ENCODE data around the gene GINM1.

GINM1 gene

DNA sequence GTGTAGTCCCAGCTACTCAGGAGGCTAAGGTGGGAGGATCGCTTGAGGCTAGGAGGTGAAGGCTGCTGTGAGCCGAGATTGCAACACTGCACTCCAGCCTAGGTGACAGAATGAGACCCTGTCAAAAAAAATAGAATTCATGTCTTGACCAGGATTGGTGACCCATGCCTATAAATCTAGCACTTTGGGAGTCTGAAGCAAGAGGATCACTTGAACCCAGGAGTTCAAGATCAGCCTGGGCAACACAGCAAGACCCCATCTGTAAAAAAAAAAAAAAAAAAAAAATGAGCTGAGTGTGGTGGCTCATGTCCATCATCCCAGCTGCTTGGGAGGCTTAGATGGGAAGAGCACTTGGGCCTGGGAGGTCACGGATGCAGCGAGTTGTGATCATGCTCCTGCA, 34.3 kb downstream of the GINM1 start:
- no peak overlapping the region for H3K9ac ChIP-seq (ENCODE audit: low read length)
- no peaks in the 10 kb centered on the region for H3K27me3 ChIP-seq (ENCODE audit: control insufficient read depth in 1 of 2, insufficient read depth in 2 of 2, low read length in 2 of 2)
- no peaks in the 10 kb centered on the region for H3K9me3 ChIP-seq (ENCODE audit: low read length)
- H3K27ac ChIP-seq (ENCODE audit: low read depth, low read length), result no peak overlapping the region
- no peaks in the 10 kb centered on the region for H3K4me1 ChIP-seq (ENCODE audit: insufficient read depth, low read length)
- H3K4me3 ChIP-seq (ENCODE audit: low read depth in 1 of 2, low read length in 2 of 2), result no peak overlapping the region
- H3K36me3 ChIP-seq (ENCODE audit: insufficient read depth, low read length), result peaks cover 36% of the 10 kb centered on the region

DNA sequence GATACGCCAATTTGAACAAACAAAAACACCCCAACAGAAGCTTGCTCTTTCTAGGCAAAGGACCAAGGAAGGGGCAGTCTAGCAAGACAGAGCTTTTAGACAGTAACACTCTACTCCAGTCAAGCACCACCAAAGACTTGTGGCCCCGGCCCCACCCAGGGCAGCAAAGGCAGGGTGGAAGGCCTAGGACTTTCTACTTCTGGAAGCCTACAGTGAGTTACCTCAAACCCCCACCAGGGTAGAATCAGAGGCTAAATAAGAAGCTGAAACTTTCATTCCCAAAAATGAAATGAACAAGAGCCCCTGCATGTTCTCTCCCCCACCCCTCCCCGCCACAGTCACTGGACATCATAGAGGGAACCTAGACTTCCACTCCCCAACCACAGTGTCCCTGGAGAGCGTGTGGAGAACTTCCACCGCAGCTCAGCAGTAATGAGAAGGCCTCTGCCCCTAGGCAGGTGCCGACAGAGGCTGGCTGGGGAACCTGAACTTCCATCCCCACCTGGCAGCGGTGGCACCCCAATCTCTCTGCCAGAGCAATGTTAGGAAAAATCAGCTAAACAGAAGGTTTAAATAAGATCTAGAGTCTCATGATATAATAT, 42.3 kb downstream of the GINM1 start:
- H3K27me3 ChIP-seq (ENCODE audit: control insufficient read depth in 1 of 2, insufficient read depth in 2 of 2, low read length in 2 of 2), result no peaks in the 10 kb centered on the region
- H3K36me3 ChIP-seq (ENCODE audit: insufficient read depth, low read length), result peaks cover 6% of the 10 kb centered on the region
- no peaks in the 10 kb centered on the region for H3K9me3 ChIP-seq (ENCODE audit: low read length)
- H3K9ac ChIP-seq (ENCODE audit: low read length), result no peak overlapping the region
- H3K4me1 ChIP-seq (ENCODE audit: insufficient read depth, low read length), result no peaks in the 10 kb centered on the region
- no peak overlapping the region for H3K27ac ChIP-seq (ENCODE audit: low read depth, low read length)
- H3K4me3 ChIP-seq (ENCODE audit: low read depth in 1 of 2, low read length in 2 of 2), result no peak overlapping the region

DNA sequence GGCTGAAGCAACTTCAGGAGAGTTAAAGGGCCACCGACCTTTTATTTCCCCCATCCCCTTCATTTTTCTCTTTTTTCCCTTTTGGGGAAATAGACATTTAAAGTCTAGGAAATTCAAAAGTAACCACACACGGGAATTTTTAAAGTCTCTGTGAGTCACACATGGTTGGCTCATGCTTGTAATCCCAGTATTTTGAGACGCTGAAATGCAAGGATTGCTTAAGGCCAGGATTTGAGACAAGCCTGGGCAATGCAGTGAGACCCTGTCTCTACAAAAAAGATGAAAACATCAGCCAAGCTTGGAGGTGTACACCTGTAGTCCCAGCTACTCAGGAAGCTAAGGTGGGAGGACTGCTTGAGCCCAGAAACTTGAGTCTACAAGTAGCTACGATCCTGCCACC, 48.2 kb downstream of the GINM1 start:
- peaks cover 7% of the 10 kb centered on the region for H3K36me3 ChIP-seq (ENCODE audit: insufficient read depth, low read length)
- no peaks in the 10 kb centered on the region for H3K9me3 ChIP-seq (ENCODE audit: low read length)
- H3K27me3 ChIP-seq (ENCODE audit: control insufficient read depth in 1 of 2, insufficient read depth in 2 of 2, low read length in 2 of 2), result no peaks in the 10 kb centered on the region
- no peaks in the 10 kb centered on the region for H3K4me1 ChIP-seq (ENCODE audit: insufficient read depth, low read length)
- no peak overlapping the region for H3K4me3 ChIP-seq (ENCODE audit: low read depth in 1 of 2, low read length in 2 of 2)
- H3K9ac ChIP-seq (ENCODE audit: low read length), result no peak overlapping the region
- H3K27ac ChIP-seq (ENCODE audit: low read depth, low read length), result no peak overlapping the region

- Histone ChIP-seq H3K27me3 (ENCODE audit: control insufficient read depth in 1 of 2, insufficient read depth in 2 of 2, low read length in 2 of 2) (no peaks in the 10 kb centered on the region), H3K9ac (ENCODE audit: low read length) (no peak overlapping the region), H3K36me3 (ENCODE audit: insufficient read depth, low read length) (peaks cover 16% of the 10 kb centered on the region), H3K9me3 (ENCODE audit: low read length) (no peaks in the 10 kb centered on the region), H3K4me1 (ENCODE audit: insufficient read depth, low read length) (no peaks in the 10 kb centered on the region), H3K4me3 (ENCODE audit: low read depth in 1 of 2, low read length in 2 of 2) (no peak overlapping the region), H3K27ac (ENCODE audit: low read depth, low read length) (no peak overlapping the region)
These were observed 49.6 kb downstream of the GINM1 start for GRCh38 chr6:149615805-149616204.

GRCh38 chr6:149627672-149628071, 61.5 kb downstream of the GINM1 start:
- H3K9me3 ChIP-seq (ENCODE audit: low read length), result no peaks in the 10 kb centered on the region
- H3K9ac ChIP-seq (ENCODE audit: low read length), result no peak overlapping the region
- no peaks in the 10 kb centered on the region for H3K27me3 ChIP-seq (ENCODE audit: control insufficient read depth in 1 of 2, insufficient read depth in 2 of 2, low read length in 2 of 2)
- H3K4me1 ChIP-seq (ENCODE audit: insufficient read depth, low read length), result no peaks in the 10 kb centered on the region
- peaks cover 21% of the 10 kb centered on the region for H3K36me3 ChIP-seq (ENCODE audit: insufficient read depth, low read length)
- H3K27ac ChIP-seq (ENCODE audit: low read depth, low read length), result no peak overlapping the region
- H3K4me3 ChIP-seq (ENCODE audit: low read depth in 1 of 2, low read length in 2 of 2), result no peak overlapping the region

GRCh38 chr6:149628875-149629510, 62.8 kb downstream of the GINM1 start:
- H3K4me3 ChIP-seq (ENCODE audit: low read depth in 1 of 2, low read length in 2 of 2), result no peak overlapping the region
- H3K9me3 ChIP-seq (ENCODE audit: low read length), result no peaks in the 10 kb centered on the region
- no peak overlapping the region for H3K9ac ChIP-seq (ENCODE audit: low read length)
- H3K27me3 ChIP-seq (ENCODE audit: control insufficient read depth in 1 of 2, insufficient read depth in 2 of 2, low read length in 2 of 2), result no peaks in the 10 kb centered on the region
- H3K36me3 ChIP-seq (ENCODE audit: insufficient read depth, low read length), result peaks cover 19% of the 10 kb centered on the region
- no peaks in the 10 kb centered on the region for H3K4me1 ChIP-seq (ENCODE audit: insufficient read depth, low read length)
- no peak overlapping the region for H3K27ac ChIP-seq (ENCODE audit: low read depth, low read length)

DNA sequence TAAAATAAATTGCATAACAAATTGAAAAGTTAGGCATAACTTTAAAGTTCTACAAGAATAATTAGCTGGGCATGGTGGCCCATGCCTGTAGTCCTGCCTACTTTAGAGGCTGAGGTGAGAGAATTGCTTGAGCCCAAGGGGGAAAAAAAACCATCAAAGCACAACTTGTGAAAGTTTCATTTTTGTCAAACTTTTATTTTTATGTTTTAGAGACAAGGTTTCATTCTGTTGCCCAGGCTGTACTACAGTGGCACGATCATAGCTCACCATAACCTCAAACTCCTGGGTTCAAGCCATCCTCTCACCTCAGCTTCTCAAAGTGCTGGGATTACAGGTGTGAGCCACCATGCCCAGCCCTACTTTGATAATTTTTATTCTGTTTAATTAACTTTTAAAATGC, 68.1 kb downstream of the GINM1 start:
- Histone ChIP-seq H3K9me3 (ENCODE audit: low read length) (no peaks in the 10 kb centered on the region), H3K4me1 (ENCODE audit: insufficient read depth, low read length) (no peaks in the 10 kb centered on the region), H3K9ac (ENCODE audit: low read length) (no peak overlapping the region), H3K36me3 (ENCODE audit: insufficient read depth, low read length) (peaks cover 14% of the 10 kb centered on the region), H3K27ac (ENCODE audit: low read depth, low read length) (no peak overlapping the region), H3K4me3 (ENCODE audit: low read depth in 1 of 2, low read length in 2 of 2) (no peak overlapping the region), H3K27me3 (ENCODE audit: control insufficient read depth in 1 of 2, insufficient read depth in 2 of 2, low read length in 2 of 2) (no peaks in the 10 kb centered on the region)

GRCh38 chr6:149636124-149636523, 69.9 kb downstream of the GINM1 start:
- H3K4me1 ChIP-seq (ENCODE audit: insufficient read depth, low read length), result no peaks in the 10 kb centered on the region
- no peak overlapping the region for H3K4me3 ChIP-seq (ENCODE audit: low read depth in 1 of 2, low read length in 2 of 2)
- H3K9me3 ChIP-seq (ENCODE audit: low read length), result no peaks in the 10 kb centered on the region
- no peak overlapping the region for H3K9ac ChIP-seq (ENCODE audit: low read length)
- no peak overlapping the region for H3K27ac ChIP-seq (ENCODE audit: low read depth, low read length)
- H3K36me3 ChIP-seq (ENCODE audit: insufficient read depth, low read length), result peaks cover 13% of the 10 kb centered on the region
- no peaks in the 10 kb centered on the region for H3K27me3 ChIP-seq (ENCODE audit: control insufficient read depth in 1 of 2, insufficient read depth in 2 of 2, low read length in 2 of 2)
